Ovary (tissue), 3 donors: ENCODE data around the gene HNRNPF.

Experiments
- CTCF ChIP-seq, 3 donors: fragments of 450-650 bp in 2 of 3; fragments of 200-600 bp in 1 of 3; IDR thresholded peaks; one replicate each; pipeline versions ENCODE4 v1.5.1 to v1.8.0; 2016 to 2022; ENCODE audit warnings: antibody characterized with exemption in 3 of 3, mild to moderate bottlenecking in 1 of 3
- EP300 ChIP-seq: sonication (generic); formaldehyde crosslinking; IDR thresholded peaks from one replicate; pipeline ENCODE4 v1.6.1; 2017; ENCODE audit warnings: antibody characterized with exemption
- donor health status: DM: no; HTN: no; CAD: no.

- TF ChIP-seq CTCF (IDR thresholded peaks at IDR 0.05) (no peak), EP300 (no peak)
Observed at GRCh38 chr10:43340619-43341018, 68.4 kb downstream of the HNRNPF start.
